HG03571 (cell line): Measurements from ENCODE around the gene FDX1.
A peak's percentile ranks its signal among the peaks of the same experiment; 100 is the strongest.

Source experiments
- ATAC-seq: cut with Tn5 transposase; IDR thresholded peaks from one replicate; pipeline ENCODE4 v1.9.1; 2021; ENCODE audit not compliant: unreplicated experiment

The FDX1 gene

DNA sequence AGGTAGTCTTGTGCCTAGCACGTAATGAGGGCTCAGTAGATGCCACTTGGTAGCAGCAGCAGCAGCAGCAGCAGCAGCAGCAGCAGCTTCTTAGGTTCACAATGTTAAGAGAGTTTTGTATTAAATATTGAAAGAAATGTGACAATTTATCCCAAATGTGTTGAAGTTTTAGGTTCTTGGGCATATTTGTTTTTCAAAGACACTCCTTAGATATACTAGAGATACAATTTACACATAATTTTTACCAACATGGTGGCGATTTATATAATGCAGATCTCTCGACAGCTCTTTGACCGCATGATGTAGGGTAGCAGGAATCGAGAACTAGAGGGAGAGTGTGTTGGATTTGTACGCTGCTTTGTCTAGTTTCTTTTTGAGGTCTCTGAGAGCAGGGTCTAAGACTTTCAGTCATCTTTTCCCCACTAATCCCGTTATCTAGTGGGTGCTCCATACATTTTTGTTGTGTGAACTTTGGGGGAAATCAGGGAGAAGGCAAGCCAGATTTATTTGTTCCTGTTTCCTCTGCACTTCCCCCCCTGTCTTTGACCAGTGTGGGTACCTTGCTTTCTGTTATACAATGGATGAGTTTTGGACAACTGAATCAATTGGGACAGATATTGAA lies 1.4 kb downstream of the FDX1 start:
- ATAC-seq, result no peak

GRCh38 chr11:110431674-110432073 lies 1.9 kb downstream of the FDX1 start:
- ATAC-seq, result no peak

- ATAC-seq, result no peak
Measured at GRCh38 chr11:110432713-110433392, 3.1 kb downstream of the FDX1 start.

DNA sequence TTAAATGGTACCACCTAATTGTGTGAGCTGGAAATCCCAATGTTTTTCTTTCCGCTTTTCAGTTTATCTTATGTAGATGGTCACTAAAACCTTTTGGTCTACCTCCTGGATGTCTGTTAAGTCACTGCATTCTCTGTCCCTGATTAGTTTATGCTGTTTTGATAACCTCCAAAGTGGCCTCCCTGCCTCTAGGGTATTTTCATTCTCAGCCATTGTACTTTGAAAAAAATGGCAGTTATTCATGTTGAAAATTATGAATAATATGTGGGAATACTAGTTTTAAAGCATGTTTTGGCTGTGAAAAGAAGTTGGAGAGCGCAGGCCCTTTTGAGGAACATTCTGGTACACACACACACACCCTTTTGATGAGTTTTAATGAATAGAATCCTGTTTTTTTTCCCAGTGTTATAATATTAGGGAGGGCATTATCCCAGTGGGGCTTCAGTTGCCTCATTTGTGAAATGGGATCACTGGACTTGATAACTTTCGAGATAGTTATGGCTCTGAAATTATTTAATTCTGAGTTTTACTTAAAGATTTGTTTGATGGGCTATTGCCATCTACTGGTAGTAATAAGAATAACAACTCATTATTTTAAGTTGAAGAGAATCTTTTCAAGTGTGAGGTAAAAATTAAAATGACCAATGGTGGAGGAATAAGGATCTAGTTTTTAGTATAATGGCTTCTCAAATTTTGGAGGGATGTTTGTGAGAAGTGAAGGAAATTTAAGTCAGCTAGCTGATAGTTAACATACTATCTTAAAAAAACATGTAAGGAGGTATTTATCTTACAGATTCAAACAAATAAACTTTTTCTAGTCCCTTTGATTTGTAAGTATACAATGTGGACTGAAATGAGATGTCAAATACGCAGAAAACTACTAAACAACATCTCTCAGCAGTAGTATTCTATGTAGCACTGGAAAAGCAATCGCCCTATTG lies 3.9 kb downstream of the FDX1 start:
- no peak for ATAC-seq

GRCh38 chr11:110434952-110435779 lies 5.4 kb downstream of the FDX1 start:
- ATAC-seq, result peak; percentile 20

DNA sequence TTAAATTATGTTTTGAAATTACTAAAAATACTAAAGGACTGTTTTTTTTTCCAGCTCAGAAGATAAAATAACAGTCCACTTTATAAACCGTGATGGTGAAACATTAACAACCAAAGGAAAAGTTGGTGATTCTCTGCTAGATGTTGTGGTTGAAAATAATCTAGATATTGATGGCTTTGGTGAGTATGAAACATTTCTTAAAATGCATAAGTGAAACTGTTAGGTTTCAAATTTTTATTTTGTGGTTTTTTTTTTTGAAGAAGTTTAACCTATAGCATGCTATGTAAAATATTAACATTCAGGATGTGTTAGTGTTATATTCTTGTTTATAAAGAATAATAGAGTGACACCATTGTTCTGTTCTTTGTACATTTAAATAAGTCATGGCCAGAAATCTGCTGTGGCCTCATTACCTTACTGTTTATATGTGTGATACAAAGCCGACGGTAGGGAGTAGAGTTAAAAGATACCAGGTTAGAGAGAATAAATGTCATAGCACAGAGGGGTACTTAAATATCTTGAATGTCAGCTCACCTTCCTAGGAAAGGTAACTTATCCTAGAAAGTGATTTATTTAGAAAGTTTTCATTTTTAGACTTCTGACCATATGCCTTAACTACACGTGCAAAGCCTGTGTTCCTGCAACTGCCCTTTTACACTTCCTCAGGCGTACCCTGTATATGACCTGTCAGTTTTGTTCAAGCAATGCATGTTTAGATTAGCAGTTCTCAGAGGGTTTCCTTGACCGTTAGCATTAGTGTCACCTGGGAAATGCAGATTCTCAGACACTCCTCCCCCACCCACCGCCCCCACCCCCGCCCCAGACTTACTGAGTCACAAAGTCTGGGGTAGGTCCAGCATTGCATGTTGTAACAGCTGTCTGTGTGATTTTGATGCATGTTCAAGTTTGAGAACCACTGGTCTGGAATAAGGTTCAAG lies 6.3 kb downstream of the FDX1 start:
- peak; percentile 55 for ATAC-seq

DNA sequence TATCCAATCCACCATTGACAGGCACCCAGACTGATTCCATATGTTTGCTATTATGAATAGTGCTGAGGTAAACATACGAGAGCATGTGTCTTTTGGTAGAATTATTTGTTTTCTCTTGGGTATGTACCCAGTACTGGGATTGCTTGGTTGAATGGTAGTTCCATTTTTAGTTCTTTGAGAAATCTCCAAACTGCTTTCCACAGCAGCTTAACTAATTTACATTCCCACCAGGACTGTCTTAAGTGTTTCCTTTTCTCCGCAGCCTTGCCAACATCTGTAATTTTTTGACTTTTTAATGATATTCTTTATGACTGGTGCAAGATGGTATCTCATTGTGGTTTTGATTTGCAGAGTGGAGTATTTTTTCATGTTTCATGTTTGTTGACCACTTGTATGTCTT lies 8.3 kb downstream of the FDX1 start:
- no peak for ATAC-seq

DNA sequence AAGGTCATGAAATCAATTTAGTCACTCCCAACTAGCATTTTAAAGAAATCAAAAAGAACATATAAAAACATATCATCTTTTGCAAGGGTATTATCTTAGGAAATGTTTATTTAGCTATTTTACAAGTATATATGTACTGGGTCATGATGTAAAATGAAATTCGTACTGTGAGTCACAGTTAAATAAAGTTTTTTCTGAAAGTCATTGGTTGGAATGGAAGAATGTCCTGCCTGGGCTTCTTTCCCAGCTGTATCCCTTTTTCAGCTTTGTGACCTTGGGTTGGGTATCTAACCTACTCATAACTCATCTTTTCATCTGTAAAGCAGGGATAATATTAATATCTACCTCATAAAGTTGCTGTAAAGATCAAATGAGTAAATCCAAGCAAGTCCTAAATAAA lies 15.7 kb downstream of the FDX1 start:
- no peak for ATAC-seq

DNA sequence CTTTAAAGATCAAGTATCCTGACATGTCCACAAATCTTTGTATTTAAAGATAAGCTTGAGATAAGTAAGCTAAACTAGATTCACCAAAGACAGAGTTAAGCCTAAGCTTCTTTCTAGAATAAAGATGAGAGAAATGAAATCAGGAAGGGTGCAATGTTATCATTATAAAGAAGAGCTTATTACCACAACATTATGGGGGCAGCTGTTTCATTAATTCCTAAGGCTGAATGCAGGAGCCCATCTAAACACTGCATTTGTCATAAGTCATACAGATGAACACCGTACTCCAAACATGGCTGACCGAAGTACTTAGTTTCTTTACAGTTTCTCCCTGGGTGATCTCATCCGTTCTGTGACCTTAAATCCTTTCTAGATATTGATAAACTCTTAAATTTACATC lies 16.3 kb downstream of the FDX1 start:
- ATAC-seq, result no peak

DNA sequence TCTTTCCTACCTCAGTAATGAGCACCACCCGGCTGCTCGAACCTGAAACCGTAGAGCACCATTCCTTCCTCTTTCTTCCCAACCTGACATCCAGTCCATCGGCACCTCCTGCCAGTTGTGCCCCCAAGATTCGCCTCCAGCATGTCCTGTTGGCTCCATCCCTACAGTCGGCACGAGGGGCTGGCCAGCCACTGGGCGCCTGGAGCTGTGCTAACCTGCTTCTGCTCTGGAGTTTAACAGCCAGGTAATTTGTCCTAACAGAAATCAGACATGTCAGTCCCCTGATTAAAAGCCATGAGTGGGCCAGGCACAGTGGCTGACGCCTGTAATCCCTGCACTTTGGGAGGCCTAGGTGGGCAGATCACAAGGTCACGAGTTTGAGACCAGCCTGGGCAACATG lies 16.8 kb downstream of the FDX1 start:
- no peak for ATAC-seq

- no peak for ATAC-seq
Measured at GRCh38 chr11:110447343-110447742, 17.6 kb downstream of the FDX1 start.

GRCh38 chr11:110447897-110448745 lies 18.4 kb downstream of the FDX1 start:
- ATAC-seq, result no peak

GRCh38 chr11:110450246-110450645 lies 20.5 kb downstream of the FDX1 start:
- no peak for ATAC-seq

- no peak for ATAC-seq
Measured at GRCh38 chr11:110452720-110453119, 23.0 kb downstream of the FDX1 start.

- peak; percentile 63 for ATAC-seq
Measured at GRCh38 chr11:110453684-110454354, 24.1 kb downstream of the FDX1 start.

DNA sequence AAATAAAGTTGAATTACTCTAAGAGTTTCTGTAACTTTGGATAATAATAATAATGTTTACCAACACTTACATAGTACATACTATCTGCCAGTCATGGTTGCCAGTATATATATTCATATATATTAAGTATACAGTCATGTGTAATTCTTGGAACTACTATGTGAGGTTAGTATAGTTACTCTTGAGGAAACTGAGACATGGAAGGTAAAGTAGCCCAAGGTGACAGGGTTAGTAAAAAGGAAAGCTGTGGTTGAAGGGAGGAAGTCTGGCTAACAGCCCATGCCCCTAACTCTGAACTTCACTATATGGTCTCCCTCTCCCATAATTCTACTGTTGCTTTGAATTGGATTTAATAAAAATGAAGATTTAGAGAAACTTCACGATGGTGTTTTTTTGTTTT lies 24.9 kb downstream of the FDX1 start:
- ATAC-seq, result no peak

DNA sequence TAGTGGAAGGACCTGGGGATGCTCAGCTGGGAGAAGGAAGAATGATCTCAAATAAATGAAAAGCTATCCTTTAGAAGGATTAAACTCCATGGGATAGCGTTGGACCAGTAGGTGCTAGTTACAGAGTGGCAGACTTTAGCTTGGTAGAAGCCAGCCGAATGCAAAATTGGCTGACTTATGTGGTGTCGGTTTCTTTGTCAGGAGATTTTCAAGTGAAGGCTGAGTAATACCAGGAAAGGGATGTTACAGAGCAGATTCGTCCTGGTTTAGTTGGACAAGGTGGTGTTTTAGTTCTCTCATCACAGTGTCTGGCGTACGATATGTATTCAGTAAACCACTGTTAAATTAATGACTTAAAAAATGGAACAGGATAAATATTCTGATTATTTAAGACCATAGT lies 26.0 kb downstream of the FDX1 start:
- no peak for ATAC-seq

GRCh38 chr11:110463153-110463552 lies 33.4 kb downstream of the FDX1 start:
- no peak for ATAC-seq
